Measurements from ENCODE around the gene AQP9. TPM values are rescaled to one million over a fixed set of nuclear protein-coding genes. Genes with fewer than 3 reads are reported as not detected.
A peak's percentile ranks its signal among the peaks of the same experiment; 100 is the strongest.

AQP9 gene
- total RNA-seq, 6 donors from 2014 or later, result 11.5 to 67.1 (median 25.5) TPM

GRCh38 chr15:58222679-58223078, 84.5 kb downstream of the AQP9 start:
- ATAC-seq (ENCODE audit: low FRiP score in 2 of 2) (no peak), DNase-seq (no peak)
- no peaks in the 10 kb centered on the region for H3K27me3 ChIP-seq
- H3K9me3 ChIP-seq, result peaks cover 0 to 3% (median 0%) of the 10 kb centered on the region in 4 donors
- TF ChIP-seq, protein P1, sequence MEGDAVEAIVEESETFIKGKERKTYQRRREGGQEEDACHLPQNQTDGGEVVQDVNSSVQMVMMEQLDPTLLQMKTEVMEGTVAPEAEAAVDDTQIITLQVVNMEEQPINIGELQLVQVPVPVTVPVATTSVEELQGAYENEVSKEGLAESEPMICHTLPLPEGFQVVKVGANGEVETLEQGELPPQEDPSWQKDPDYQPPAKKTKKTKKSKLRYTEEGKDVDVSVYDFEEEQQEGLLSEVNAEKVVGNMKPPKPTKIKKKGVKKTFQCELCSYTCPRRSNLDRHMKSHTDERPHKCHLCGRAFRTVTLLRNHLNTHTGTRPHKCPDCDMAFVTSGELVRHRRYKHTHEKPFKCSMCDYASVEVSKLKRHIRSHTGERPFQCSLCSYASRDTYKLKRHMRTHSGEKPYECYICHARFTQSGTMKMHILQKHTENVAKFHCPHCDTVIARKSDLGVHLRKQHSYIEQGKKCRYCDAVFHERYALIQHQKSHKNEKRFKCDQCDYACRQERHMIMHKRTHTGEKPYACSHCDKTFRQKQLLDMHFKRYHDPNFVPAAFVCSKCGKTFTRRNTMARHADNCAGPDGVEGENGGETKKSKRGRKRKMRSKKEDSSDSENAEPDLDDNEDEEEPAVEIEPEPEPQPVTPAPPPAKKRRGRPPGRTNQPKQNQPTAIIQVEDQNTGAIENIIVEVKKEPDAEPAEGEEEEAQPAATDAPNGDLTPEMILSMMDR (IDR thresholded peaks at IDR 0.05), result no peak
- TF ChIP-seq EP300 (IDR thresholded peaks at IDR 0.05), result no peak
- TF ChIP-seq POLR2A (IDR thresholded peaks at IDR 0.05), result no peak
- H3K27ac ChIP-seq, result no peak overlapping the region
- no peaks in the 10 kb centered on the region for H3K4me1 ChIP-seq
- no peak overlapping the region for H3K4me3 ChIP-seq
- WGBS, 2 donors, result 82 to 83% methylated on average over 2 of the region's 2 CpGs
- no peaks in the 10 kb centered on the region for H3K36me3 ChIP-seq

- ATAC-seq (ENCODE audit: low FRiP score in 2 of 2), result no peak
- no peak overlapping the region for H3K27ac ChIP-seq
- DNase-seq, result no peak
- TF ChIP-seq POLR2A (IDR thresholded peaks at IDR 0.05) (no peak), POLR2AphosphoS5 (IDR thresholded peaks at IDR 0.05) (no peak), EP300 (IDR thresholded peaks at IDR 0.05) (no peak)
- TF ChIP-seq, protein P1 (IDR thresholded peaks at IDR 0.05), result no peak
- H3K36me3 ChIP-seq, result no peaks in the 10 kb centered on the region
- peaks cover 0 to 3% (median 1%) of the 10 kb centered on the region in 4 donors for H3K4me1 ChIP-seq
- H3K4me3 ChIP-seq, result no peak overlapping the region
- H3K27me3 ChIP-seq, result no peaks in the 10 kb centered on the region
- WGBS, 2 donors, result 77 to 92% methylated on average over 3 of the region's 3 CpGs
- H3K9me3 ChIP-seq, result peaks cover 0 to 3% (median 0%) of the 10 kb centered on the region in 4 donors
Measured at GRCh38 chr15:58223432-58223831, 85.3 kb downstream of the AQP9 start.

DNA sequence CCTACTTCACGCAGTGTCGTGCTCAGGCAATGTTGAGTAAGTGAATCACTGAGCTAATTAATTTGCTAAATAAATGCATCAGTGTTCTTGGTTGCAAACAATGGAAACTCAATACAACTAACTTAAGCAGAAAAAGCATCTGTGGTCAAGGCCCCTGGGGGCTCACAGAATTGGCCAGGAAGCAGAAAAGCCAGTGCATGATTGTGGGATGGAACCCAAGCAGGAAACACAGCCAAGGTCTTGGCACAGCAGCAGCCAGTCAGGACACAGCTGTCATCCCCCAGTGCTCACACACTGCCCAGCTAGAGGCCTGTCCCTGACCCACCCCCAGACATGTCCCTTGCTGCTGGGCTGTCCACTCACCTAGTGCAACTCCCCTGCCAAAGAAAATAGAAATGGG, 85.9 kb downstream of the AQP9 start:
- Histone ChIP-seq H3K9me3 (peaks cover 0 to 3% (median 0%) of the 10 kb centered on the region in 4 donors), H3K4me3 (no peak overlapping the region), H3K27me3 (no peaks in the 10 kb centered on the region), H3K36me3 (no peaks in the 10 kb centered on the region), H3K27ac (no peak overlapping the region), H3K4me1 (peaks cover 3 to 7% (median 7%) of the 10 kb centered on the region in 4 donors)
- TF ChIP-seq EP300 (IDR thresholded peaks at IDR 0.05) (no peak), POLR2AphosphoS5 (IDR thresholded peaks at IDR 0.05) (no peak), POLR2A (IDR thresholded peaks at IDR 0.05) (no peak)
- TF ChIP-seq, protein P1 (IDR thresholded peaks at IDR 0.05), result no peak
- 74 to 83% methylated on average over 2 of the region's 2 CpGs for WGBS, 2 donors
- ATAC-seq (ENCODE audit: low FRiP score in 2 of 2) (peak in 1 of 2 donors; percentile 66), DNase-seq (no peak)

DNA sequence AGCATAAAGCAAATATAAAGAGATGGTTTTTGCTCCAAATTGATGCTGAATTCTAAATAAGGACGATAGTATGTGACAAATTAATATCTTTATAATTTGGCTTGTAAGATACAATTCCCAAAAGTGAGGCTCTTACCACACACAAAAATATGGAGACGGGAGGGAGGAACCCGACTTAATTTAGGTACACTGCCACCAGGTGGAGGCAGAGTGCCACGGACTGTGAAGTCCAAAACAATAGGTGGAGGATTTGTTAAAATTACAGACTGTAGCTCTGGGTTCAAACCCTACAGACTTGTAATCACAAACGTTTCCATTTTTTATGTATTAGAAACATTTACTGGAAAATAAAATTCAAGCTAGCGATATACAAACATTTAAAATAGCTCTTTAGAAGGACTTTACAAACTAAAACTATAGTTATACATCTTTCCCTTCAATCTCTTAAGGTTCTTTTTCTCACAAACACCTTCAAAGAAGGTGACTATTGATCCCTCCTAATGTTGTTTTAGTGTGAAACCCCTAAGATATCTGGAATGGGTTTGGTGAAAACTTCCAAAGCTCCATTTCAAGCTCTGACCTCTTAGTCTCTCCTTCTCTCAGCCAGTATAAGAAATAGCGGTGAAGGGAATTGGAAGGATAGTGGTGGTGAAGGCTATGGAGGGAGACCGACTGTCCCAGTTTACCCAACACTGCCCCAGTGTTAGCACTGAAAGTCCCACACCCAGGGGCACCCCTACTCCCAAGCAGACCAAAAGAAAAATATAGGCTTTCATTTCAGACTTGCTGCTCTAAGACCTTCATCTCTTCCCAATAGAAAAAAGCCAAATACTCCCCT, 89.7 kb downstream of the AQP9 start:
- DNase-seq (peak in 1 of 2 donors; percentile 78), ATAC-seq (ENCODE audit: low FRiP score in 2 of 2) (peak in 1 of 2 donors; percentile 87)
- H3K36me3 ChIP-seq, result no peaks in the 10 kb centered on the region
- H3K4me1 ChIP-seq, result peaks cover 7 to 11% (median 8%) of the 10 kb centered on the region in 4 donors
- no peak overlapping the region for H3K4me3 ChIP-seq
- TF ChIP-seq, protein P1 (IDR thresholded peaks at IDR 0.05), result peak; percentile 55 to 72 (median 66)
- TF ChIP-seq EP300 (IDR thresholded peaks at IDR 0.05), result no peak
- H3K27me3 ChIP-seq, result no peaks in the 10 kb centered on the region
- 47 to 49% methylated on average over 8 of the region's 8 CpGs for WGBS, 2 donors
- no peaks in the 10 kb centered on the region for H3K9me3 ChIP-seq
- no peak overlapping the region for H3K27ac ChIP-seq

DNA sequence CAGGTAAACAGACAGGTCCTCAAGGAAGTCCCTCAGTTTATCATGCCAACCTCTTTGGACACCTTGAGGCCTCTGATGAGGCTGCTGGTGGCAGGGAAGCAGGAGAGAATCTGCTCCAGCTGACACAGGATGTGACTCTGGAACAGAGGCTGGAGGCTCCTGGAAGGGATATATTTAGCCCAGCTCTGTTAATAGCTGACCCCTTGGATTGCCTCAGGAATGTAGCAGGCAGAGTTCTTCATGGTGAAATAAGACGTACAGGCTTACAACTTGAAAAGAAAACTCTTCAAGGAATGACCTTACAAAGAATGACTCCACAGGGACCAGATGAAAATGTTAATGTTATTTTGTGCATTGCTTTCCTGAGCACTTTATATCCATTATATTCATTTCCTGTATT, 90.5 kb downstream of the AQP9 start:
- Histone ChIP-seq H3K36me3 (no peaks in the 10 kb centered on the region), H3K9me3 (no peaks in the 10 kb centered on the region), H3K4me1 (peaks cover 7 to 11% (median 8%) of the 10 kb centered on the region in 4 donors), H3K4me3 (no peak overlapping the region), H3K27me3 (no peaks in the 10 kb centered on the region), H3K27ac (no peak overlapping the region)
- WGBS, 2 donors, result 39 to 40% methylated on average over 1 of the region's 1 CpG
- DNase-seq (no peak), ATAC-seq (ENCODE audit: low FRiP score in 2 of 2) (no peak)
- TF ChIP-seq, protein P1 (IDR thresholded peaks at IDR 0.05), result no peak
- TF ChIP-seq POLR2AphosphoS5 (IDR thresholded peaks at IDR 0.05) (no peak), POLR2A (IDR thresholded peaks at IDR 0.05) (no peak)

Measured in upper lobe of left lung (tissue), 6 donors.